Measurements from ENCODE around the gene MBD4. TPM values are rescaled to one million over a fixed set of nuclear protein-coding genes. Genes with fewer than 3 reads are reported as not detected.

MBD4 gene
- total and polyA plus RNA-seq, 2 experiments from 2014 or later, result 33.9 to 59.3 TPM

GRCh38 chr3:129467932-129468331, 28.2 kb upstream of the MBD4 start:
- H3K4me1 ChIP-seq (ENCODE audit: insufficient read depth), result no peaks in the 10 kb centered on the region
- no peaks in the 10 kb centered on the region; the same call in none of the 2 replicates for H4K20me1 ChIP-seq (replicated peaks; ENCODE audit: insufficient read depth)
- Mint-ChIP-seq H3K27me3 (ENCODE audit: insufficient read depth, low read depth, poor library complexity) (no peaks in the 10 kb centered on the region), H3K27ac (no peak overlapping the region), H3K9me3 (no peaks in the 10 kb centered on the region), H3K36me3 (ENCODE audit: low read depth) (peaks cover 8% of the 10 kb centered on the region; the same call in 2 of the 3 replicates), H3K4me1 (no peaks in the 10 kb centered on the region), H3K4me3 (no peak overlapping the region)
- DNase-seq (ENCODE audit: low spot score) (no peak), ATAC-seq (no peak)
- peaks cover 3% of the 10 kb centered on the region; the same call in 1 of the 2 replicates for H3K36me3 ChIP-seq (ENCODE audit: insufficient read depth)
- no peak overlapping the region for H2AFZ ChIP-seq
- H3K27ac ChIP-seq (ENCODE audit: low read depth), result no peak overlapping the region
- TF ChIP-seq STAT1 (IDR thresholded peaks at IDR 0.05; ENCODE audit: unreplicated experiment) (no peak), EZH2phosphoT487 (IDR thresholded peaks at IDR 0.05; ENCODE audit: unreplicated experiment) (no peak), ZNF331 (CRISPR knock-in tag; IDR thresholded peaks at IDR 0.05; ENCODE audit: low read depth) (no peak), CTCF (conservative IDR thresholded peaks at IDR 0.05; ENCODE audit: low read depth in 2 of 2) (no peak), EZH2 (IDR thresholded peaks at IDR 0.05; ENCODE audit: low read depth, unreplicated experiment) (no peak), ZNF114 (CRISPR knock-in tag; IDR thresholded peaks at IDR 0.05) (no peak), CREB1 (CRISPR knock-in tag; IDR thresholded peaks at IDR 0.05; ENCODE audit: low read depth) (no peak), REST (IDR thresholded peaks at IDR 0.05; ENCODE audit: unreplicated experiment) (no peak), JUNB (IDR thresholded peaks at IDR 0.05; ENCODE audit: unreplicated experiment) (no peak), POLR2AphosphoS5 (IDR thresholded peaks at IDR 0.05; ENCODE audit: low read depth) (no peak), NANOG (IDR thresholded peaks at IDR 0.05; ENCODE audit: borderline replicate concordance) (no peak)
- TF ChIP-seq, protein P1, sequence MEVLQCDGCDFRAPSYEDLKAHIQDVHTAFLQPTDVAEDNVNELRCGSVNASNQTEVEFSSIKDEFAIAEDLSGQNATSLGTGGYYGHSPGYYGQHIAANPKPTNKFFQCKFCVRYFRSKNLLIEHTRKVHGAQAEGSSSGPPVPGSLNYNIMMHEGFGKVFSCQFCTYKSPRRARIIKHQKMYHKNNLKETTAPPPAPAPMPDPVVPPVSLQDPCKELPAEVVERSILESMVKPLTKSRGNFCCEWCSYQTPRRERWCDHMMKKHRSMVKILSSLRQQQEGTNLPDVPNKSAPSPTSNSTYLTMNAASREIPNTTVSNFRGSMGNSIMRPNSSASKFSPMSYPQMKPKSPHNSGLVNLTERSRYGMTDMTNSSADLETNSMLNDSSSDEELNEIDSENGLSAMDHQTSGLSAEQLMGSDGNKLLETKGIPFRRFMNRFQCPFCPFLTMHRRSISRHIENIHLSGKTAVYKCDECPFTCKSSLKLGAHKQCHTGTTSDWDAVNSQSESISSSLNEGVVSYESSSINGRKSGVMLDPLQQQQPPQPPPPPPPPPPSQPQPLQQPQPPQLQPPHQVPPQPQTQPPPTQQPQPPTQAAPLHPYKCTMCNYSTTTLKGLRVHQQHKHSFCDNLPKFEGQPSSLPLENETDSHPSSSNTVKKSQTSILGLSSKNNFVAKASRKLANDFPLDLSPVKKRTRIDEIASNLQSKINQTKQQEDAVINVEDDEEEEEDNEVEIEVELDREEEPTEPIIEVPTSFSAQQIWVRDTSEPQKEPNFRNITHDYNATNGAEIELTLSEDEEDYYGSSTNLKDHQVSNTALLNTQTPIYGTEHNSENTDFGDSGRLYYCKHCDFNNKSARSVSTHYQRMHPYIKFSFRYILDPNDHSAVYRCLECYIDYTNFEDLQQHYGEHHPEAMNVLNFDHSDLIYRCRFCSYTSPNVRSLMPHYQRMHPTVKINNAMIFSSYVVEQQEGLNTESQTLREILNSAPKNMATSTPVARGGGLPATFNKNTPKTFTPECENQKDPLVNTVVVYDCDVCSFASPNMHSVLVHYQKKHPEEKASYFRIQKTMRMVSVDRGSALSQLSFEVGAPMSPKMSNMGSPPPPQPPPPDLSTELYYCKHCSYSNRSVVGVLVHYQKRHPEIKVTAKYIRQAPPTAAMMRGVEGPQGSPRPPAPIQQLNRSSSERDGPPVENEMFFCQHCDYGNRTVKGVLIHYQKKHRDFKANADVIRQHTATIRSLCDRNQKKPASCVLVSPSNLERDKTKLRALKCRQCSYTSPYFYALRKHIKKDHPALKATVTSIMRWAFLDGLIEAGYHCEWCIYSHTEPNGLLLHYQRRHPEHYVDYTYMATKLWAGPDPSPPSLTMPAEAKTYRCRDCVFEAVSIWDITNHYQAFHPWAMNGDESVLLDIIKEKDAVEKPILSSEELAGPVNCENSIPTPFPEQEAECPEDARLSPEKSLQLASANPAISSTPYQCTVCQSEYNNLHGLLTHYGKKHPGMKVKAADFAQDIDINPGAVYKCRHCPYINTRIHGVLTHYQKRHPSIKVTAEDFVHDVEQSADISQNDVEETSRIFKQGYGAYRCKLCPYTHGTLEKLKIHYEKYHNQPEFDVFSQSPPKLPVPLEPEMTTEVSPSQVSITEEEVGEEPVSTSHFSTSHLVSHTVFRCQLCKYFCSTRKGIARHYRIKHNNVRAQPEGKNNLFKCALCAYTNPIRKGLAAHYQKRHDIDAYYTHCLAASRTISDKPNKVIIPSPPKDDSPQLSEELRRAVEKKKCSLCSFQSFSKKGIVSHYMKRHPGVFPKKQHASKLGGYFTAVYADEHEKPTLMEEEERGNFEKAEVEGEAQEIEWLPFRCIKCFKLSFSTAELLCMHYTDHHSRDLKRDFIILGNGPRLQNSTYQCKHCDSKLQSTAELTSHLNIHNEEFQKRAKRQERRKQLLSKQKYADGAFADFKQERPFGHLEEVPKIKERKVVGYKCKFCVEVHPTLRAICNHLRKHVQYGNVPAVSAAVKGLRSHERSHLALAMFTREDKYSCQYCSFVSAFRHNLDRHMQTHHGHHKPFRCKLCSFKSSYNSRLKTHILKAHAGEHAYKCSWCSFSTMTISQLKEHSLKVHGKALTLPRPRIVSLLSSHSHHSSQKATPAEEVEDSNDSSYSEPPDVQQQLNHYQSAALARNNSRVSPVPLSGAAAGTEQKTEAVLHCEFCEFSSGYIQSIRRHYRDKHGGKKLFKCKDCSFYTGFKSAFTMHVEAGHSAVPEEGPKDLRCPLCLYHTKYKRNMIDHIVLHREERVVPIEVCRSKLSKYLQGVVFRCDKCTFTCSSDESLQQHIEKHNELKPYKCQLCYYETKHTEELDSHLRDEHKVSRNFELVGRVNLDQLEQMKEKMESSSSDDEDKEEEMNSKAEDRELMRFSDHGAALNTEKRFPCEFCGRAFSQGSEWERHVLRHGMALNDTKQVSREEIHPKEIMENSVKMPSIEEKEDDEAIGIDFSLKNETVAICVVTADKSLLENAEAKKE (CRISPR knock-in tag; IDR thresholded peaks at IDR 0.05), result no peak
- TF ChIP-seq, protein P2, sequence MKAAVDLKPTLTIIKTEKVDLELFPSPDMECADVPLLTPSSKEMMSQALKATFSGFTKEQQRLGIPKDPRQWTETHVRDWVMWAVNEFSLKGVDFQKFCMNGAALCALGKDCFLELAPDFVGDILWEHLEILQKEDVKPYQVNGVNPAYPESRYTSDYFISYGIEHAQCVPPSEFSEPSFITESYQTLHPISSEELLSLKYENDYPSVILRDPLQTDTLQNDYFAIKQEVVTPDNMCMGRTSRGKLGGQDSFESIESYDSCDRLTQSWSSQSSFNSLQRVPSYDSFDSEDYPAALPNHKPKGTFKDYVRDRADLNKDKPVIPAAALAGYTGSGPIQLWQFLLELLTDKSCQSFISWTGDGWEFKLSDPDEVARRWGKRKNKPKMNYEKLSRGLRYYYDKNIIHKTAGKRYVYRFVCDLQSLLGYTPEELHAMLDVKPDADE (IDR thresholded peaks at IDR 0.05), result no peak
- H3F3A ChIP-seq (replicated peaks; ENCODE audit: low read depth), result no peaks in the 10 kb centered on the region
- no peaks in the 10 kb centered on the region for H3K79me2 ChIP-seq (replicated peaks; ENCODE audit: insufficient read depth)
- no peak overlapping the region for H3K4me2 ChIP-seq
- H3K9me2 ChIP-seq (ENCODE audit: insufficient read depth), result no peaks in the 10 kb centered on the region
- H3K27me3 ChIP-seq (ENCODE audit: insufficient read depth), result no peaks in the 10 kb centered on the region
- H3K4me3 ChIP-seq, result no peak overlapping the region
